Neural cell (in vitro differentiated cells): ENCODE measurements around the gene RHO. TPM values are rescaled to one million over a fixed set of nuclear protein-coding genes. Genes with fewer than 3 reads are reported as not detected.

Experiments
- H2AFZ ChIP-seq: fragments of 200-600, 300-800 bp; sonication (generic), shearing (Covaris generic); 2 replicates; pipeline ENCODE4 v1.6.0; 2014; ENCODE audit warnings: low read depth, mild to moderate bottlenecking, antibody characterized with exemption, low read length, moderate library complexity
- H3F3A ChIP-seq: fragments of 200-600 bp; shearing (Covaris generic); 2 replicates; pipeline ENCODE4 v1.6.1; 2016; ENCODE audit warnings: mild to moderate bottlenecking, moderate library complexity, mixed read lengths, antibody characterized with exemption, low read length; ENCODE audit not compliant: insufficient read depth, poor library complexity, severe bottlenecking
- H3K27ac ChIP-seq: fragments of 200-600, 300-800 bp; sonication (generic), shearing (Covaris generic); 2 replicates; pipeline ENCODE4 v1.5.1; 2014; ENCODE audit warnings: mild to moderate bottlenecking, low read length, moderate library complexity
- H3K27me3 ChIP-seq: fragments of 300-800, 200-600 bp; sonication (generic), shearing (Covaris generic); 2 replicates; pipeline ENCODE4 v1.6.0; 2014; ENCODE audit warnings: mild to moderate bottlenecking, low read depth, low read length, moderate library complexity; ENCODE audit not compliant: insufficient read depth
- H3K36me3 ChIP-seq: fragments of 300-800, 200-600 bp; sonication (generic), shearing (Covaris generic); 2 replicates; pipeline ENCODE4 v1.5.1; 2014; ENCODE audit warnings: mild to moderate bottlenecking, antibody characterized with exemption, low read length, moderate library complexity; ENCODE audit not compliant: insufficient read depth
- H3K4me2 ChIP-seq: fragments of 300-800, 200-600 bp; sonication (generic), shearing (Covaris generic); 2 replicates; pipeline ENCODE4 v1.6.0; 2014; ENCODE audit warnings: mild to moderate bottlenecking, low read length
- H3K4me3 ChIP-seq: fragments of 300-800, 200-600 bp; sonication (generic), shearing (Covaris generic); 2 replicates; pipeline ENCODE4 v1.5.1; 2014; ENCODE audit warnings: mild to moderate bottlenecking, low read length, moderate library complexity
- H3K79me2 ChIP-seq: fragments of 200-600 bp; shearing (Covaris generic); replicated peaks from 2 replicates; pipeline ENCODE4 v1.6.0; 2014; ENCODE audit warnings: mild to moderate bottlenecking, low read length, moderate library complexity; ENCODE audit not compliant: insufficient read depth
- H3K9ac ChIP-seq: fragments of 300-800, 200-600 bp; sonication (generic), shearing (Covaris generic); 2 replicates; pipeline ENCODE4 v1.6.1; 2016; ENCODE audit warnings: mild to moderate bottlenecking, low read length, mixed read lengths
- H3K9me2 ChIP-seq: fragments of 200-600 bp; shearing (Covaris generic); 2 replicates; pipeline ENCODE4 v1.6.1; 2016; ENCODE audit warnings: mild to moderate bottlenecking, low read length, mixed read lengths; ENCODE audit not compliant: insufficient read depth
- H3K9me3 ChIP-seq: fragments of 200-600, 300-800 bp; sonication (generic), shearing (Covaris generic); 2 replicates; pipeline ENCODE4 v1.6.1; 2016; ENCODE audit warnings: mild to moderate bottlenecking, mixed run types, low read length, moderate library complexity, mixed read lengths
- H4K20me1 ChIP-seq: fragments of 200-600 bp; shearing (Covaris generic); 2 replicates; pipeline ENCODE4 v1.6.1; 2016; ENCODE audit warnings: mild to moderate bottlenecking, mixed run types; ENCODE audit not compliant: insufficient read depth
- CTCF ChIP-seq: fragments of 450-650 bp; IDR thresholded peaks from 2 replicates; pipeline ENCODE4 v1.5.1; 2014; ENCODE audit warnings: antibody characterized with exemption, mild to moderate bottlenecking, moderate library complexity; ENCODE audit not compliant: poor library complexity, severe bottlenecking
- EP300 ChIP-seq: fragments of 450-650 bp; conservative IDR thresholded peaks from 2 replicates; pipeline ENCODE4 v1.6.1; 2014; ENCODE audit warnings: antibody characterized with exemption, mild to moderate bottlenecking, moderate library complexity; ENCODE audit not compliant: poor library complexity, severe bottlenecking
- EZH2 ChIP-seq: fragments of 200-600, 300-800 bp; shearing (Covaris generic), sonication (generic); IDR thresholded peaks from 2 replicates; pipeline ENCODE4 v1.6.1; 2014; ENCODE audit warnings: antibody characterized with exemption, low read length, borderline replicate concordance, mild to moderate bottlenecking; ENCODE audit not compliant: insufficient read depth, poor library complexity, severe bottlenecking
- MXI1 ChIP-seq: fragments of 450-650 bp; conservative IDR thresholded peaks from 2 replicates; pipeline ENCODE4 v1.6.1; 2014; ENCODE audit warnings: antibody characterized with exemption, mild to moderate bottlenecking; ENCODE audit not compliant: poor library complexity, severe bottlenecking
- POLR2AphosphoS5 ChIP-seq: IDR thresholded peaks from 2 replicates; pipeline ENCODE4 v1.6.1; 2012
- RAD21 ChIP-seq: fragments of 450-650 bp; conservative IDR thresholded peaks from 2 replicates; pipeline ENCODE4 v1.6.1; 2014; ENCODE audit warnings: antibody characterized with exemption, mild to moderate bottlenecking, moderate library complexity
- REST ChIP-seq: IDR thresholded peaks from 2 replicates; pipeline ENCODE4 v1.6.1; 2012; ENCODE audit warnings: borderline replicate concordance
- SMC3 ChIP-seq: fragments of 450-650 bp; conservative IDR thresholded peaks from 2 replicates; pipeline ENCODE4 v1.6.1; 2014; ENCODE audit warnings: antibody characterized with exemption, mild to moderate bottlenecking, moderate library complexity; ENCODE audit not compliant: poor library complexity
- TAF1 ChIP-seq: IDR thresholded peaks from 2 replicates; pipeline ENCODE4 v1.6.1; 2012; ENCODE audit warnings: low read depth
- polyA plus RNA-seq: library from polyadenylated mRNA; depleted of rRNA; stranded (reverse); fragments of >200 nt; gene quantifications from 2 replicates; pipeline ENCODE4 v1.2.3, GENCODE V29; 2014

Gene RHO
- polyA plus RNA-seq, 1 donor from 2014 or later: not detected

GRCh38 chr3:129485721-129486663, 42.4 kb upstream of the RHO start:
- Histone ChIP-seq H3K9me2 (no peaks in the 10 kb centered on the region), H3K79me2 (no peaks in the 10 kb centered on the region), H3K4me3 (no peak overlapping the region), H4K20me1 (no peaks in the 10 kb centered on the region), H3K9me3 (no peaks in the 10 kb centered on the region), H3K27me3 (no peaks in the 10 kb centered on the region), H2AFZ (no peak overlapping the region), H3K4me2 (no peak overlapping the region), H3K9ac (no peak overlapping the region), H3K27ac (no peak overlapping the region), H3F3A (no peaks in the 10 kb centered on the region), H3K36me3 (no peaks in the 10 kb centered on the region)
- TF ChIP-seq EZH2 (no peak), TAF1 (no peak), MXI1 (no peak), RAD21 (no peak), REST (no peak), CTCF (no peak), EP300 (no peak), SMC3 (no peak), POLR2AphosphoS5 (no peak)

DNA sequence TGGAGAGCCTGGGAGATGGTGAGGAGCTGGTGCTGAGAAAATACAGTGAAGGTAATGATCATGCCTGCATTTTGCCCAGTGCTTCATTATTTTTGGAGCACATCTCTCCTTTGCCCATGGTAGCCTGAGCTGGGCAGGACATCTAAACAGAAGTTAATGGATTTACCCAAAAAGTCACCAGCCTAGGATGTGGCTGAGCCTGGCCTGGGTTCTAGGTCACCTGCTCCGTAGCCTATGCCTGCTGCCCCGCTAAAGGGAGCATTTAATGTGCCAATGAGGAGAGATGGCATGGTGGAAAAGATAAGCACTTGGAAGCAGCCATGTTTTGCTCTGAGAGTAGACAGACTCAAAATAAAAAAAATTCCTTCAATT, 41.8 kb upstream of the RHO start:
- Histone ChIP-seq H3K9me3 (no peaks in the 10 kb centered on the region), H3K9ac (no peak overlapping the region)
- TF ChIP-seq SMC3 (no peak), CTCF (no peak), MXI1 (no peak), POLR2AphosphoS5 (no peak), EP300 (no peak), RAD21 (no peak), REST (no peak), TAF1 (no peak), EZH2 (no peak)

More for the DNA sequence above, 41.8 kb upstream of the RHO start:
- H3K36me3 ChIP-seq: no peaks in the 10 kb centered on the region
- no peak overlapping the region for H2AFZ ChIP-seq
- H3K27ac ChIP-seq: no peak overlapping the region
- H3K79me2 ChIP-seq: no peaks in the 10 kb centered on the region
- H3F3A ChIP-seq: no peaks in the 10 kb centered on the region
- no peak overlapping the region for H3K4me3 ChIP-seq
- H3K4me2 ChIP-seq: no peak overlapping the region
- H3K9me2 ChIP-seq: no peaks in the 10 kb centered on the region
- H3K27me3 ChIP-seq: no peaks in the 10 kb centered on the region
- no peaks in the 10 kb centered on the region for H4K20me1 ChIP-seq
